ENCODE results near the gene APH1A. TPM values are rescaled to one million over a fixed set of nuclear protein-coding genes. Genes with fewer than 3 reads are reported as not detected.

APH1A gene
- total RNA-seq, 1 experiment from 2014 or later = 115 TPM

- H3K79me2 ChIP-seq (ENCODE audit: insufficient read depth, low read length) = peaks cover 6% of the 10 kb centered on the region; the same call in 1 of the 2 replicates
- peak overlapping the region; percentile 100 for H3K4me3 Mint-ChIP-seq
- H3K4me1 ChIP-seq (ENCODE audit: insufficient read depth, low read length) = no peaks in the 10 kb centered on the region; the same call in 1 of the 2 replicates
- H3K9ac ChIP-seq (ENCODE audit: extremely low read depth, insufficient read length, low read length) = peak overlapping the region; percentile 87
- H3K56ac ChIP-seq (ENCODE audit: insufficient read length, low read depth, low read length) = no peak overlapping the region
- DNase-seq = no peak
- no peaks in the 10 kb centered on the region for H3K27me3 Mint-ChIP-seq (ENCODE audit: low read depth)
- H2BK5ac ChIP-seq (ENCODE audit: insufficient read length, low read length) = no peak overlapping the region
- no peak overlapping the region for H4K91ac ChIP-seq (ENCODE audit: insufficient read length, low read depth, low read length)
- TF ChIP-seq, protein P1, sequence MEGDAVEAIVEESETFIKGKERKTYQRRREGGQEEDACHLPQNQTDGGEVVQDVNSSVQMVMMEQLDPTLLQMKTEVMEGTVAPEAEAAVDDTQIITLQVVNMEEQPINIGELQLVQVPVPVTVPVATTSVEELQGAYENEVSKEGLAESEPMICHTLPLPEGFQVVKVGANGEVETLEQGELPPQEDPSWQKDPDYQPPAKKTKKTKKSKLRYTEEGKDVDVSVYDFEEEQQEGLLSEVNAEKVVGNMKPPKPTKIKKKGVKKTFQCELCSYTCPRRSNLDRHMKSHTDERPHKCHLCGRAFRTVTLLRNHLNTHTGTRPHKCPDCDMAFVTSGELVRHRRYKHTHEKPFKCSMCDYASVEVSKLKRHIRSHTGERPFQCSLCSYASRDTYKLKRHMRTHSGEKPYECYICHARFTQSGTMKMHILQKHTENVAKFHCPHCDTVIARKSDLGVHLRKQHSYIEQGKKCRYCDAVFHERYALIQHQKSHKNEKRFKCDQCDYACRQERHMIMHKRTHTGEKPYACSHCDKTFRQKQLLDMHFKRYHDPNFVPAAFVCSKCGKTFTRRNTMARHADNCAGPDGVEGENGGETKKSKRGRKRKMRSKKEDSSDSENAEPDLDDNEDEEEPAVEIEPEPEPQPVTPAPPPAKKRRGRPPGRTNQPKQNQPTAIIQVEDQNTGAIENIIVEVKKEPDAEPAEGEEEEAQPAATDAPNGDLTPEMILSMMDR (conservative IDR thresholded peaks at IDR 0.05) = no peak
- H3K14ac ChIP-seq (ENCODE audit: insufficient read depth, low read length) = no peak overlapping the region
- peaks cover 20% of the 10 kb centered on the region for H3K23me2 ChIP-seq (ENCODE audit: insufficient read length, low read depth, low read length, poor library complexity, severe bottlenecking)
- H3K27ac ChIP-seq (ENCODE audit: insufficient read length, low read depth, low read length) = no peak overlapping the region
- no peak overlapping the region for H3K23ac ChIP-seq (ENCODE audit: insufficient read length, low read depth, low read length)
- no peak overlapping the region for H2BK120ac ChIP-seq (ENCODE audit: low read depth, low read length, poor library complexity, severe bottlenecking)
- no peak overlapping the region for H3K4ac ChIP-seq (ENCODE audit: low read depth, low read length)
- no peak overlapping the region for H3K18ac ChIP-seq (ENCODE audit: insufficient read length, low read depth, low read length)
- H3K9me3 ChIP-seq (ENCODE audit: control insufficient read depth, low read depth, low read length) = no peaks in the 10 kb centered on the region
- H2BK20ac ChIP-seq (ENCODE audit: low read depth, low read length, poor library complexity, severe bottlenecking) = no peak overlapping the region
- H4K20me1 ChIP-seq (ENCODE audit: control insufficient read depth, insufficient read depth, insufficient read length) = no peaks in the 10 kb centered on the region
- H2BK12ac ChIP-seq (ENCODE audit: insufficient read length, low read depth, low read length) = no peak overlapping the region
- peak overlapping the region; percentile 95 to 99 (median 98); a peak in 5 of 7 replicates for H3K27ac Mint-ChIP-seq
- H2BK15ac ChIP-seq (ENCODE audit: low read depth, low read length) = no peak overlapping the region
- H4K5ac ChIP-seq (ENCODE audit: insufficient read length, low read depth, low read length) = no peak overlapping the region
- no peak overlapping the region for H2AK5ac ChIP-seq (ENCODE audit: insufficient read length, low read length)
- no peak overlapping the region for H3T11ph ChIP-seq (ENCODE audit: low read length)
- no peaks in the 10 kb centered on the region for H3K27me3 ChIP-seq (ENCODE audit: insufficient read depth, low read length)
- H3K36me3 Mint-ChIP-seq (ENCODE audit: insufficient read depth in 1 of 3, low read depth in 3 of 3) = peaks cover 26 to 48% (median 46%) of the 10 kb centered on the region in 3 experiments
- H3K4me2 ChIP-seq (ENCODE audit: insufficient read depth, insufficient read length, low read length) = peak overlapping the region; percentile 74
- H2AFZ ChIP-seq (ENCODE audit: low read length) = no peak overlapping the region
- peaks cover 5% of the 10 kb centered on the region for H3K79me1 ChIP-seq (ENCODE audit: insufficient read depth, low read depth, low read length, poor library complexity, severe bottlenecking)
- no peak overlapping the region for H4K8ac ChIP-seq (replicated peaks; ENCODE audit: insufficient read length, low read depth, low read length)
- H3K4me1 Mint-ChIP-seq = peaks cover 37 to 43% of the 10 kb centered on the region in 2 experiments
- H3K9me3 Mint-ChIP-seq = no peaks in the 10 kb centered on the region; a peak in 2 of 5 replicates
- WGBS (ENCODE audit: extremely low coverage, insufficient read length, low lambda C conversion rate) = no CpG with 5 or more reads among the region's 6 CpGs
Observed at GRCh38 chr1:150267896-150268295, 920 bp downstream of the APH1A start.

Data from H9 (cell line).